HG03457 (cell line): Measurements from ENCODE around the gene KLRB1.
A peak's percentile ranks its signal among the peaks of the same experiment; 100 is the strongest.
"Not testable (repeated sequence)": the region's sequence is repeated elsewhere in the genome, so short reads cannot be mapped to it uniquely, and the experiment has no call there.

ENCODE experiments used
- ATAC-seq: cut with Tn5 transposase; IDR thresholded peaks from one replicate; pipeline ENCODE4 v1.9.1; 2021; ENCODE audit warnings: moderate number of reproducible peaks; ENCODE audit not compliant: unreplicated experiment

KLRB1 gene

DNA sequence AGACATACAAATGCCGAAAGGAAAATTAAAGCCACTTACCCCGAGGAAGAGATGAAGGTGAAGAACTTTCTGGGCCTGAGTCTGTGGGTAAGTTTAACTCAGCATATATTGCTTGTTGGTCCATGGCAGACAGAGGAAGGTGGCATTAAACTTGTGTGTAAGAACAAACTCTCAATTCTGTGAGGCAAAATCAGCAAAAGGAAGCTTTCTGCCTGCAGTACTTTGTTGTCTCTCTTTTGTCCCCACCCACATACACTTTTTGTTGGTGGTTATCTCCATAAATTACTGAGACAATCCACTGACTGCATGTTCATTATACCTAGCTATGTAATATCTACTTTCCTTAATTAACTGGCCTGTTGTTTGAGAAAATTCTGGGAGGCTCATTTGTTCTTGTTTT lies at the start of gene KLRB1:
Gene KLRB1, minus strand, starts transcription at position 201 of the 400 bp plus-strand sequence. Its CDS starts 77 bp downstream, at position 124.
- no peak for ATAC-seq

DNA sequence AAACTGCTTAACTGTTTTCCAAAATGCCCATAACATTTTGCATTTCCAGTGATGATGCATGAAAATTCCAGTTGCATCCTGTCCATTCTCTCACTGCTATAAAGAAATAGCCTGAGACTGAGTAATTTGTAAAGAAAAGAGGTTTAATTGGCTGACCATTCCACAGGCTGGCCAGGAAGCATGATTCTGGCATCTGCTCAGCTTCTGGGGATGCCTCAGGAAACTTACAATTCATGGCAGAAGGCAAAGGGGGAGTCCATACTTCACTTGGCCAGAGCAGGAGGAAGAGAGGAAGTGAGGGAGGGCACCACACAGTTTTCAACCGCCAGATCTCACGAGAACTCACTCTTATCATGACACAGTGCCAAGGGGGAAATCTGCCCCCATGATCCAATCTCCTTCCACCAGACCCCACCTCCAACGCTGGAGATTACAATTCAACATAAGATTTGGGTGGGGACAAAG lies 43.6 kb upstream of the KLRB1 start:
- ATAC-seq, result no peak

- no peak for ATAC-seq
These were observed 42.4 kb upstream of the KLRB1 start for GRCh38 chr12:9650151-9650576.

DNA sequence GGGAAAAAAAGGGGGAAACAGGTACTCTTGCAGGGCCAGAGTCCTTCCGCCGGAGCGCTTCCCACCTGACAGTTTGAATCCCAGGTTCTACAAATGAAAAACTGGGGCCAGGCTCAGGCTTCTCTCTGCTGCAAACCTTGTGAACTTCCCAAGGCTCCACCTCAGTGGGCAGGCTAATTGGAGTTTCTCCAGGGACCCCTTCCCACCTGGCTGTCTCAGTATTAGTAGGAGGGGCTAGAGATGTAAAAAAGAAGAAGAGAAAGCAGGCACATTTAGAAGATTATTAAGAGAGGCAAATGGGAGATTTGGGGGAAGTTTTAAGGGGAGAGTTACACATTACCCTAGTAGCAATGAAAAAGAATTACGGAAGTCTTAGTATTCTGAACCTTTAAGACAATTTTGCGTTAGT lies 41.8 kb upstream of the KLRB1 start:
- ATAC-seq, result no peak

DNA sequence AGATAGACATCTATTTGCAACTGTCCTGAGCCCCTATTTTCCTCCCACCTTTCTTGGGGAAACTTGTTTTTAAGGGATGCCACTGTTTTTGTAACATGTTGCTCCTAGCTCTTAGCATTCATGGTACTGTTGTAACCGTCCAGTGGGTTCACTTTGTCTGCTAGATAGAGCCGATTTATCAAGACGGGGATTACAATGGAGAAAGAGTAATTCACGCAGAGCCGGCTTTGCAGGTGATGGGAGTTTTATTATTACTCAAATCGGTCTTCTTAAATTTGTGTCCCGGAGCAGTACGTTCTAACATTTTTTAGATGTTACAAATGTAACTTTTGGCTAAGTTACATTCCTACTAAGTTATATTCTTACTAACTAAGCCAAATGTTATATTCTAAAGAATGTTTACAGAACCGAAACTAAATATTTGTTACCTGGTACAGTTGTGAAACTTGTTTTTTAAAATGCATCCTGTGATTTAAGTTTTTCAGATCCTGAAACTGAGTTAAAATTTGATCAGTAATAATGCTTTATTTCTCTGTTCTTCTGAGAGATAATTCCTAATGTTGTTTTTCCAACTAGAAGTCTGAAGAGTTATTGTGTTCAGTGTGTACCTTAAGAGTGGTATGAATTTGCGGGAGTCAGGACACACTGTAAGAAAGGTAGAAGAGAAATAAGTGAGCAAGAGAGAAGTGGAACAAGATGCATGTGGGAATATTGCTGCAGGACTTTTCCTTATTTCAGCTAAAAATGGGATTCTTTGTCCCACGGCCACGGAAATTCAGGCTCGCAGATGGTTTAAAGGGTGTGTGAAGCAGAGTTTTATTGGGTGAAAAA lies 41.2 kb upstream of the KLRB1 start:
- no peak for ATAC-seq

- peak; percentile 54 for ATAC-seq
These were observed 40.3 kb upstream of the KLRB1 start for GRCh38 chr12:9647825-9648700.

- ATAC-seq, result no peak
These were observed 39.4 kb upstream of the KLRB1 start for GRCh38 chr12:9646794-9647781.

DNA sequence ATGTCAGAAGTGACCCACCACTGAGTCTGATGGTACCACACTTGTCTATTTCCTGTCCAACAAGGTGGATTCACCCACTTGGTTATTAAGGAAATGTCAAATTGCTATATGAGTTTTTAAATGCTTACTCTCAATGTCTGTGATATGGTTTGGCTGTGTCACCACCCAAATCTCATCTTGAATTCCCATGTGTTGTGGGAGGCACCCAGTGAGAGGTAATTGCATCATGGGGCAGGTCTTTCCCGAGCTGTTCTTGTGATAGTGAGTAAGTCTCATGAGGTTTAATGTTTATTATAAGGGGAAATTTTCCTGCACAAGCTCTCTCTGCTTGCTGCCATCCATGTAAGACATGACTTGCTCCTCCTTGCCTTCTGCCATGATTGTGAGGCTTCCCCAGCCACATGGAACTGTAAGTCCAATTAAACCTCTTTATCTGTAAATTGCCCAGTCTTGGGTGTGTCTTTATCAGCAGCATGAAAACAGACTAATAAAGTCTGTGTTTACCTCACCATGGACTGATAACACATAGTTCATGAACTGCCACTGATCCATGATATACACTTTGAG lies 37.4 kb upstream of the KLRB1 start:
- ATAC-seq, result not testable (repeated sequence)

GRCh38 chr12:9643266-9643660 lies 35.5 kb upstream of the KLRB1 start:
- ATAC-seq, result no peak

- ATAC-seq, result no peak
These were observed 35.0 kb upstream of the KLRB1 start for GRCh38 chr12:9642606-9643265.

DNA sequence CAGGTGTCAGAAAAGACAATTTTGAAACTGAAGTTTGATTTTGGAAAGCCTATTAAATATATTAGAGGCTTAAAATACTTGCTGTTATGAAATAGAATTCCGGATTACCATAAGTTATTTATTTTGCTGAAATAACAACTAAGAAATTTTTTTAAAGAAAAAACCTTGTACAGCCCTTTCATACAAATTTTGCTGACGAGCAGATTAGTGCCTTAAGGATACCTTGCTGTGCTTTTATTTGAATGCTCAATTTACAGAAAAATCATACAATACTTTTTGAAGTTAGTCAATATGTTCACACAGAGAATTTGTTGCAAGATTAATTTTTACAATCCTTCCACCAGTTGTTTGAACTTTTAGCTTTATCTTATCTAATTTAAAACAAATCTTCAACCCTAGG lies 32.3 kb upstream of the KLRB1 start:
- ATAC-seq, result no peak

- no peak for ATAC-seq
These were observed 29.1 kb upstream of the KLRB1 start for GRCh38 chr12:9636851-9637206.

GRCh38 chr12:9636150-9636850 lies 28.6 kb upstream of the KLRB1 start:
- no peak for ATAC-seq

DNA sequence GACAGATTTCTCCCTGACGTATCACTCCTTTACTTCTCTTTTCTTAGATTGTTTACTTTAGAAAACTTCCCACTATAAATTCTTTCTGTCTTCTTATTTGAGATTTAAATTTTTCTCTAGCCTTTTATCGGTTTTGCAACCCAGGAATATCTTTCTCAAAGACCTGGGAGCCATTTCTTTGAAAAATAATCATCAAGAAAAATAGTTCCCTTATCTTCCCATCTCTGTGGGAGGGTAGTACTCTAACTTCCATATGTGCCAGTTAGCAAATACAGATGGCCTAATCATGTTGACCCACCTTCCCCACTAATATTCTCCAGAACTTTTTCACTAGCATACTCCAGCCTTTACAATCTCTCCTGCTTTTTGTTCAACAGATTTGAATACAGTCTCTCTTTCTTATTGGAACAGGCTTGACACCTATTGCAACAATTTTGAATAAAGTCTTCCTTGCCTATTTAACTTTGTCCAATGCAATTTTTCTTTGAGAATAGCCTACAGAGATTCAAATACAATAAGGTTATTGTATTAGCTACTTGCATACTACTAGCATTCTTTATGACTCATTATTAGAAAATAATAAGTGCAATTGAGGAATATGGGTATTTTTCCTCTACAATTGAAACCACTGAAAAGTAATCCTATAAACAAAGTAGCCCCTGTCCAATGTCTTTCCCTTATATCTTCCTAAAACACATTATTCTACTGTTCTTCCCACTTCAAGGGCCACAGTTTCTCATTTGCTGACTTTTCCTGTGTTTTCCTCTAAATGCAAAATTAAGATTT lies 27.4 kb upstream of the KLRB1 start:
- ATAC-seq, result no peak

- ATAC-seq, result no peak
These were observed 26.6 kb upstream of the KLRB1 start for GRCh38 chr12:9634177-9634803.

DNA sequence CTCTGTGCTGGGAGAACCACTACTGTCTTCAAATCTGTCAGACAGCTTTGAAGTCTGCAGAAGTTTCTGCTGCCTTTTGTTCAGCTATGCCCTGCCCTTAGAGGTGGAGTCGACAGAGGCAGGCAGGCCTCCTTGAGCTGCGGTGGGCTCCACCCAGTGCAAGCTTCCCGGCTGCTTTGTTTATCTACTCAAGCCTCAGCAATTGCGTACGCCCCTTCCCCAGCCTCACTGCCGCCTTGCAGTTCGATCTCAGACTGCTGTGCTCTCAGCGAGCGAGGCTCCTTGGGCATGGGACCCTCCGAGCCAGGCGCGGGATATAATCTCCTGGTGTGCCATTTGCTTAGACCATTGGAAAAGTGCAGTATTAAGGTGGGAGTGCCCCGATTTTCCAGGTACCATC lies 25.1 kb upstream of the KLRB1 start:
- no peak for ATAC-seq

DNA sequence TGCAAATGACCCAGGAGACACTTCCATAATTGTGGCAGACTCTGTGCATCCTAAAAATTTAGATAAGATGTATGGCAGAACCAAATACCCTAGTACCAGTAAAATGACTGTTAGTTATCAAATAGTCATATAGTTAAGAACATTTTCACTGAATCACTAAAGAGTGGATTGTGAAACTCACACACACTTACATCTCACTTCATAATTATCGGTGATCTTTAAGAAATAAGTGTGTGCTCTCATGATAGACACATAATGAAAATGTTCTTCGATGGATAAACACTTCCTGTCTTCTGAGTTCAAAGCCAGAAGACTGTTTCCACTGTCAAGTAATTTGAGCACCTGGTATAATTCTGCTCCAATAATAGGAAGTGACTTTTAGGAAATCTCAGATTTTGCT lies 19.1 kb upstream of the KLRB1 start:
- ATAC-seq, result no peak

DNA sequence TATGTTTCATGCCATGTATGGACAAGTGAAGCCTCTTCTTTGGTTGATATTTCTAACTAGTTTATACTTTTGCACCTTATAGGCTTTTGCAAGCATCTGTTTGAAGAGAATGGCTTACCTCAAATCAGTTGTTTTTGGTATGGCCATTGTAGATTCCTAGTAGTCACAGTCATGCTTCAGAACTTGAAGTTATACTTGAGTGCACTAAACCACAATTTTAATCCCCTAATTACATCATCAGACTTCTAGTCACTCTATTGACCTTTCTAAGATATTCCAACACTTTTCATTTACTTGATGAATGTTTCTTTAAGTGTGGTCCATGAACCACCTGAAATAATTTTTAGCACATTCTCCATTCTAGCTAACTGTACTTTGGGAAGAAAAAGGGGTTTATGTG lies 18.6 kb upstream of the KLRB1 start:
- no peak for ATAC-seq
